NB4 (cell line): ENCODE data around the gene SIPA1L2.
"Not testable (repeated sequence)": the region's sequence is repeated elsewhere in the genome, so short reads cannot be mapped to it uniquely, and the experiment has no call there.

ENCODE experiments used
- CTCF ChIP-seq: IDR thresholded peaks from one replicate; pipeline ENCODE4 v1.5.1; 2012; ENCODE audit warnings: low read depth, low read length
- MAX ChIP-seq: IDR thresholded peaks from 2 replicates; pipeline ENCODE4 v1.6.1; 2011; ENCODE audit warnings: low read depth, low read length
- MYC ChIP-seq: IDR thresholded peaks from 2 replicates; pipeline ENCODE4 v1.6.1; 2011; ENCODE audit warnings: low read depth, low read length
- POLR2A ChIP-seq: IDR thresholded peaks from 2 replicates; pipeline ENCODE4 v1.6.1; 2011; ENCODE audit warnings: mild to moderate bottlenecking; ENCODE audit not compliant: insufficient read length; ENCODE audit errors: extremely low read depth

DNA sequence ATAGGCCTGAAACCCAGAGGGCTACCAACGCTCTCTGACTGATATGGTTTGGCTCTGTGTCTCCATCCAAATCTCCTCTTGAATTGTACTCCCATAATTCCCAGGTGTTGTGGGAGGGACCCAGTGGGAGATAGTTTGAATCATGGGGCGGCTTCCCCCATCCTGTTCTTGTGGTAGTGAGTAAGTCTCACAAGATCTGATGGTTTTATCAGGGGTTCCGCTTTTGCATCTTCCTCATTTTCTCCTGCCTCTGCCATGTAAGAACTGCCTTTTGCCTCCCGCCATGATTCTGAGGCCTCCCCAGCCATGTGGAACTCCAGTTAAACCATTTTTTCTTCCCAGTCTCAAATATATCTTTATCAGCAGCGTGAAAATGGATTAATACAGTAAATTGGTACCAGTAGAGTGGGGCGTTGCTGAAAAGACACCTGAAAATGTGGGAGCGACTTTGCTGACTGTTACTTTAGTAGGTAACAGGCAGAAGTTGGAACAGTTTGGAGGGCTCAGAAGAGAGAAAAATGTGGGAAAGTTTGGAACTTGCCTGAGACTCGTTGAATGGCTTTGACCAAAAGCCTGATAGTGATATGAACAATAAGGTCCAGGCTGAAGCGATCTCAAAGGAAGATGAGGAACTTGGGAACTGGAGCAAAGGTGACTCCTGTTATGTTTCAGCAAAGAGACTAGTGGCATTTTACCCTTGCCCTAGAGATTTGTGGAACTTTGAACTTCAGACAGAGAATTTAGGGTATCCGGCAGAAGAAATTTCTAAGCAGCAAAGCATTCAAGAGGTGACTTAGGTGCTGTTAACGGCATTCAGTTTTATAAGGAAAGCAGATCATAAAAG is 18.8 kb downstream of the SIPA1L2 start:
- TF ChIP-seq CTCF, MAX, MYC, POLR2A: not testable (repeated sequence)
